Measurements from ENCODE around the gene SELENOV.

The SELENOV gene

GRCh38 chr19:39496063-39496462 is 18.9 kb upstream of the SELENOV start:
- no peak for DNase-seq

- no peak for DNase-seq
Observed at GRCh38 chr19:39497701-39497995, 17.3 kb upstream of the SELENOV start.

DNA sequence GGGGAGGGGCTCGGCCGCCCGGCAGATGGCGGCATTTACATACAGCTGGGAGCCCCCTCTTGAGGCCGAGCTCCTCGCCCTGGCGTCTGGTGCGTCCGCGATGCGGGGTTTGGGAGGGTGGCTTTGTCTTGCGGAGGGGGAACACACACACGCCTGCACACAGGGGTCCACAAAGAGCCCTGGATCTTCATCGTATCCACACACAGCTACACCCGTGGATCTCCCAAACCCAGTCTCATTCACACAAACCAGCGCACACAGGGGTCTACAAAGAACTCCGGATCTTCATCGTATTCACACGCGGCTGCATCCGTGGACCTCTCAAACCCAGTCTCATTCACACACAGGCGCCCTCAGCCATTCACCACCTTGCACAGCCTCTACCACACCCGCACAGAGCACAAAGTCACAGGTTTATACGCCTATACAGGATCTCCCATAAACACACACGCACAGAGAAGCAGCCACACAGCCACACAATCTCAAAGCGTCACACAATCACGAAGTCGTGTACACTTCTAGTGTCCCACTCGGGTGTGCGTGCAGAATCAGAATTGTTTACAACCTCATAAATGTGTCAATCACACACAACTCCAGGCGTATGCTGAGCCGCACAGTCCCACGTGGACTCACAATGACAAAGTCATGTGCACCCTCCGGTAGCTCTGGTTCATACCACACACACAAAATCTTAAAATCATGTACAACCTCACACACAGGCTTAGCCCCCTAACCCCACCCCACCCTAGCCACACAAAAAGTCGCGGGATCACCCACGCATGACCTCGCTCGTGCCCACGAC is 16.7 kb upstream of the SELENOV start:
- DNase-seq, result peak; percentile 94

GRCh38 chr19:39498798-39499642 is 15.9 kb upstream of the SELENOV start, which contains the start of gene DLL3:
Gene DLL3, plus strand, starts transcription at chr19:39498947. Its CDS starts 28 bp downstream, at chr19:39498975.
- peak; percentile 83 for DNase-seq

- DNase-seq, result no peak
Observed at GRCh38 chr19:39499932-39500331, 15.0 kb upstream of the SELENOV start.

DNA sequence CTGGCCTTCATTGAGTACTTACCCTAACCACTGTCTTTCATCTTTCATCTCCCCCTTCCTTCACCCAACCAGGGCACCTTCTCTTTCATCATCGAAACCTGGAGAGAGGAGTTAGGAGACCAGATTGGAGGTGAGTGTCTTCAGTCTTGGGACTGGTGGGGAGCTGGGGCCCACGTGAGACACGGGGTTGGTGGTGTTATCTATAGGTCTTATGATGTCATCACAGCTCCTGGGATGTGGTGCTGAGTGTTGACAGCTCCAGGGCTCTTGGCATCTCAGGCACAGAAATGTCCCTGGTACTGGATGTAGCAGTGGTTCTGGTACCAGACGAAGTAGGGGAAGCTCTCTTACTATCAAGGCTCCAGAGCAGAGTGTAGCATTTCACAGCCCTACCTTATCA is 14.4 kb upstream of the SELENOV start:
- DNase-seq, result no peak

DNA sequence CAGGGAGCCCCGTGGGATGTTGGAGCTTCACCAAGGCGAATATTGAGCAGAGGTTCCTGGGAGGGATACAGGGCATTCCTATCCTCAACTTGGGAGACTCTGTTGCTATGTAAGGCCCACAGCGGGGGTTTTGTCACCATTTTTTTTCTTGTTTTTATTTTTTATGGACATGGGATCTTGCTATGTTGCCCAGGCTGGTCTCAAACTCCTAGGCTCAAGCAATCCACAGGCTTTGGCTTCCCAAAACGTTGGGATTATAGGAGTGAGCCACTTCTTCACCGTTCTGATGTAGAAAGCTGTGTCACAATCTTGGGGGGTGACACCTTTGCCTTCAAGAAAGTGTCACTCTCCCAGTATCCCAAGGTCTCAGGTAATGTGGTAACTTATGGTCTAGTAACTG is 13.6 kb upstream of the SELENOV start:
- no peak for DNase-seq

DNA sequence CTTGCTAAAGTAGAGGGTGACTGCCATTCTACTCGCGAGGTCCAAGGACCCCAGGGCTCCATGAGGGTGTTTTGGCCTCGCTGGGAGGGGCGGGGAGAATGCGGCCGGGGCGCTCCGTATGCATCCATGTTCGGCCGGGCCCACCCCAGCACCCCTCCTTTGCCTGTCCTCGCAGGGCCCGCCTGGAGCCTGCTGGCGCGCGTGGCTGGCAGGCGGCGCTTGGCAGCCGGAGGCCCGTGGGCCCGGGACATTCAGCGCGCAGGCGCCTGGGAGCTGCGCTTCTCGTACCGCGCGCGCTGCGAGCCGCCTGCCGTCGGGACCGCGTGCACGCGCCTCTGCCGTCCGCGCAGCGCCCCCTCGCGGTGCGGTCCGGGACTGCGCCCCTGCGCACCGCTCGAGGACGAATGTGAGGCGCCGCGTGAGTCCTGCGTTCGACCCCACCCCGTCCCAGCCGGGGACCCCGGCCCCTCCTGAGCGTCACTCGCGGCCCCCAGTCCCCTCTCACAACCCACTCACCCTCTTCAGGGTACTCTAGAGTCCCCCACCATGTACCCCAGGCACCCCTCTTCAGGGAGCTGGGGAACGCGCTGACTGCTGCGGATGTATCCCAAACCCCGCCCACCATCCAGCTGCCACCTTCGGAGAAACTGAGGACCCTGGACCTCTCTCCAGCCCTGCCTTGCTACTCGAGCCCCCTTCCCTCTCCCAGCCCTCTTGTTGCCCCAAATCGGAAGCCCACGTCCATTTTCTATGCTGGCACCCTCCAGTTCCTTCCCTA is 12.1 kb upstream of the SELENOV start:
- DNase-seq, result no peak

DNA sequence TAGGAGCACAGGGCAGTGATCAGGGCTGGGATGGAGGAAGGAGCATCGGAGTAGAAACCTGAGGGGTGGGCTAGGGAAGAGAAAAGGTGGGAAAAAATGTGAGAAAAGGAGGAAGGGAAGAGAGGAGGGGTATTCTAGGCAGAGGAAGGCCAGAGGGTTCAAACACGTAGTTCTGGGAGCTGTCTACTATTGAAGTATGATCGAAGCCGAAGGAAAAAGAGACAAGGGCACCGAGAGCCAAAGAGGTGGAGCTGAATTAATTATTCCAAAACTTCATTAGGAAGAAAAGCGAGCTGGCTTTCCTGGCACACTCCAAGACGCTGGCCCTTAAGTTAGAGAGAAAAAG is 8.4 kb upstream of the SELENOV start:
- no peak for DNase-seq

DNA sequence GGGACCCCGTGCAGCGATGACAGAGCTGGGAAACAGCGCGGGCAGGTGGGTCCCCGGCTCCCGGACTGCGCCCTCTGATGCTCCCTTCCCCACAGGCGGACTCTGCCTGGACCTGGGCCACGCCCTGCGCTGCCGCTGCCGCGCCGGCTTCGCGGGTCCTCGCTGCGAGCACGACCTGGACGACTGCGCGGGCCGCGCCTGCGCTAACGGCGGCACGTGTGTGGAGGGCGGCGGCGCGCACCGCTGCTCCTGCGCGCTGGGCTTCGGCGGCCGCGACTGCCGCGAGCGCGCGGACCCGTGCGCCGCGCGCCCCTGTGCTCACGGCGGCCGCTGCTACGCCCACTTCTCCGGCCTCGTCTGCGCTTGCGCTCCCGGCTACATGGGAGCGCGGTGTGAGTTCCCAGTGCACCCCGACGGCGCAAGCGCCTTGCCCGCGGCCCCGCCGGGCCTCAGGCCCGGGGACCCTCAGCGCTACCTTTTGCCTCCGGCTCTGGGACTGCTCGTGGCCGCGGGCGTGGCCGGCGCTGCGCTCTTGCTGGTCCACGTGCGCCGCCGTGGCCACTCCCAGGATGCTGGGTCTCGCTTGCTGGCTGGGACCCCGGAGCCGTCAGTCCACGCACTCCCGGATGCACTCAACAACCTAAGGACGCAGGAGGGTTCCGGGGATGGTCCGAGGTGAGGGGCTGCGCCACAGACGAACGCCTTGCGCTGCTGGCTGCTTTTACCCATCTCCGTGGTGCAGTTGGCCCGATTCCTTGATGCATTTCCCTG is 7.8 kb upstream of the SELENOV start:
- peak; percentile 97 for DNase-seq

DNA sequence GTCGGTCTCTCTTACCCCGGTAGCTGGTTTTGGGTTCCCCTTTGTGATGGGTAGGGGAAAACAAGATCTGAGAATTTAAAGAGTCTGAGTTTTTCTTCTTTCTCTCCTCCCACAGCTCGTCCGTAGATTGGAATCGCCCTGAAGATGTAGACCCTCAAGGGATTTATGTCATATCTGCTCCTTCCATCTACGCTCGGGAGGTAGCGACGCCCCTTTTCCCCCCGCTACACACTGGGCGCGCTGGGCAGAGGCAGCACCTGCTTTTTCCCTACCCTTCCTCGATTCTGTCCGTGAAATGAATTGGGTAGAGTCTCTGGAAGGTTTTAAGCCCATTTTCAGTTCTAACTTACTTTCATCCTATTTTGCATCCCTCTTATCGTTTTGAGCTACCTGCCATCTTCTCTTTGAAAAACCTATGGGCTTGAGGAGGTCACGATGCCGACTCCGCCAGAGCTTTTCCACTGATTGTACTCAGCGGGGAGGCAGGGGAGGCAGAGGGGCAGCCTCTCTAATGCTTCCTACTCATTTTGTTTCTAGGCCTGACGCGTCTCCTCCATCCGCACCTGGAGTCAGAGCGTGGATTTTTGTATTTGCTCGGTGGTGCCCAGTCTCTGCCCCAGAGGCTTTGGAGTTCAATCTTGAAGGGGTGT is 7.1 kb upstream of the SELENOV start:
- DNase-seq, result peak; percentile 47

DNA sequence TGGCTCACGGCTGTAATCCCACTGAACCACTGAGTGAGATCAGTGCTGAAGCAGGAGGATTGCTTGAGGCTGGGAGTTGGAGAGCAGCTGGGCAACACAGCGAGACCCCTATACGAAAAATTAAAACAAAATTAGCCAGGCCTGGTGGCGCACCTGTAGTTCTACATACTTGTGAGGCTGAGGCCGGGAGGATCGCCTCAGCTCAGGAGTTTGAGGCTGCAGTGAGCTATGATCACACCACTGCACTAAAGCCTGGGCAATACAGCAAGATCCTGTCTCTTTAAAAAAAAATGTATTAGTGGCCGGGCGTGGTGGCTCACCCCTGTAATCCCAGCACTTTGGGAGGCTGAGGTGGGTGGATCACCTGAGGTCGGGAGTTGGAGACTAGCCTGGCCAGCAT is 6.3 kb upstream of the SELENOV start:
- no peak for DNase-seq

DNA sequence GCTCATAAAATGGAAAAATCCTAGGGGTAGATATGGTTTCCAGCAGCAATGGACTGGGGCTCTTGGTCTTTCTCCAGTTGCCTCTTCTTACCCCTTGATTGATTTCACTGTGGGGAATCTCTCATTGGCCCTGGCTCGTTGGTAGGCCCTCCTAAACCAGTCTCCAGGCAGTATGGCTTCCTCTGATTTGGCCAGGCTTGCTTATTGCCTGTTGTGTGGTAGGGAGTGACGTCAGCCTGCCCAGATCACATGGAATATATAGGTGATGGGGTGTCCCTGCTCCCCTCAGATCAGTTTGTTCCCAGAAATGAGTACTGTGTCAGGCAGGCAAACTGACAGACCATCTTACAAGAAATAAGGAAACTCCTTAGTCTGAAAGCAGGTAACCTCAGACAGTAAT is 5.7 kb upstream of the SELENOV start:
- no peak for DNase-seq

DNA sequence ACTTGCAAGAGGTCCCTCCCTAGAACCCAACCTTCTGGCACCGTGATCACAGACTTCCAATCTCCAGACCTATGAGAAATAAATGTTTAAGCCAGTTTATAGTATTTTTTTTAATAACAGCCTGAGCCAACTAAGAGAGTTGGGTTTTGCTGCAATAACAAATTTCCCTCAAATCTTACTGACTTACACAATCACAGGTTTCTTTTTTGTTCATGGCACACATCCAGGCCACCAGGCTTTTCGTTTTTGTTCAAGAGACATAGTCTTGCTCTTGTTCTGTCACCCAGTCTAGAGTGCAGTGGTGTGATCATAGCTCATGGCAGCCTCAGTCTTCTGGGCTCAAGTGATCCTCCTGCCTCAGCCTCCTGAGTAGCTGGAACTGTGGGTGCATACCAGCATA is 2.0 kb upstream of the SELENOV start:
- no peak for DNase-seq

DNA sequence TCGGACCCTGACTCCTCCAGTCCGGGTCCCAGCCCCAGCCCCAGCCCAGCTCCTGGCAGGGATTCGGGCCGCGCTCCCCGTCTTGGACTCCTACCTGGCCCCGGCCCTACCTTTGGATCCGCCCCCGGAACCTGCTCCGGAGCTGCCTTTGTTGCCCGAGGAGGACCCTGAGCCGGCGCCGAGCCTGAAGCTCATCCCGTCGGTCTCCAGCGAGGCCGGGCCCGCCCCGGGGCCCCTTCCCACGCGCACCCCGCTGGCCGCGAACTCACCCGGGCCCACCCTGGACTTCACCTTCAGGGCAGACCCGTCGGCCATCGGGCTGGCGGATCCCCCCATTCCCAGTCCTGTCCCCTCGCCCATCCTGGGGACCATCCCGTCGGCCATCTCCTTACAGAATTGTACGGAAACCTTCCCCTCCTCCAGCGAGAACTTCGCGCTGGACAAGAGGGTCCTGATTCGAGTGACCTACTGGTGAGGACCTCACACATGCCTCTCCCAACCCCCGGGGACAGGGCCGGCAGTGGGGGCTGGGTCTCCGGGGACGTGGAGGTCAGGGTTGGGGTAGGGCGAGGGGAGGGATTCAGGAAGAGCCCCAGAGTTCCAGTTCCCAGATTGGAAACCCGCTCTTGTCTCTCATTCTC is 732 bp downstream of the SELENOV start:
- peak; percentile 70 for DNase-seq

GRCh38 chr19:39516270-39516669 is 1.3 kb downstream of the SELENOV start:
- no peak for DNase-seq

DNA sequence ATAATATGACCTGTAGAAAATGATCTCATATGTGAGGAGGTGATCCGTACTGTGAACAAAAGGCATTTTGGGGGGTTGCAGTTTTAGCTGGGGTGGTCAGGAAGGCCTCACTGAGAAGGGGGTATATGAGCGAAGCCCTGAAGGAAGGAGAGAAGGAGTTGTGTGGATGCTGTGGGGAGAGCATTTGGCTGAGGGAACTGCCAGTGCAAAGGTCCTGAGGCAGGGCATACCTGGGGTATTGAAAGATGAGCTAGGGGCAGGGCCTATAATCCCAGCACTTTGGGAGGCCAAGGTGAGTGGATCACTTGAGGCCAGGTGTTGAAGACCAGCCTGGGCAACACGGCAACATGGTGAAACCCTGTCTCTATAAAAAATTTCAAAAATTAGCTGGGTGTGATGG is 2.5 kb downstream of the SELENOV start:
- DNase-seq, result no peak

GRCh38 chr19:39518458-39518857 is 3.5 kb downstream of the SELENOV start:
- no peak for DNase-seq

DNA sequence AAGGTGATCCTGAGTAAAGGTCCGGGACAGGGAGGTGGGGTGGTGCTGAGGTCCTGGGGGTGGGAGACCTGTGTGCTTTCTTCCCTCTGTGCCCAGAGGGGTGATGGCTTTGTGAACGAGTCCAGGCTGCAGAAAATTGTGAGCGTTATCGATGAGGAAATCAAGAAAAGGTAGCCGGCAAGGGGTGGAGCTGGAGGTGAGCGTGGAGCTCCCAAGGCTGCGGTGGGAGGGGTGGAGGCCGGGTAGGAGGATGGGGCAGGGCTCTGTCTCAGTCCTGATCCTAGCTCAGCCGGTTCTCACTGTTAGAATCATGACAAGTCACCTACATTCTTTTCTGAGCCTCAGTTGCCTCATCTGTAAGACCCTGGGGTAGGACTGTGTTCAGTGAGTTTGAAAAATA is 4.0 kb downstream of the SELENOV start:
- no peak for DNase-seq

- DNase-seq, result no peak
Observed at GRCh38 chr19:39520541-39521484, 5.9 kb downstream of the SELENOV start.

GRCh38 chr19:39524495-39524894 is 9.6 kb downstream of the SELENOV start:
- no peak for DNase-seq

Measured in NCI-H69 (cell line).